Measurements from ENCODE around the gene CFAP61. TPM values are rescaled to one million over a fixed set of nuclear protein-coding genes. Genes with fewer than 3 reads are reported as not detected.
"Not testable (repeated sequence)": the region's sequence is repeated elsewhere in the genome, so short reads cannot be mapped to it uniquely, and the experiment has no call there.

Gene CFAP61
- total RNA-seq, 1 donor from 2014 or later: 0.40 TPM

DNA sequence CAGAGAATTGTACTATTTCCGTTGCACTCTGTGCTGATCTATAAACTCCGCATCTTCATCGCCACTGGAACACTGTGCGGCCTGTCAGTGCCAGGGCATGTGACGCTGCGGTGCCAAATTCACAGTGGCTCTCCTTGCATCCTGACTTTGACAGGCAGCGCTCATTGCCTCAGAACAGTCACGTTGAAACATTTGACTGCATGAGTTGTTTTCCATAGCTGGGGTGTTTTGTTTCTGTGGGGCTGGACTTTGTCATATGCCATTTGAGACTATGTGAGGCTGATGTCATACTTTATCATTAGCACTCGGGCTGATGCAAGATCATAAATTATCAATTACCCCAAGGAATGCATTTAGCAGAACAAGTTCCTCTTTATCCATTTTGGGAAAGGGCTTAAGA lies 32.7 kb downstream of the CFAP61 start:
- ATAC-seq (no peak), DNase-seq (ENCODE audit: low spot score) (no peak)
- intact Hi-C loops (cut with DNase I): no loop called here

- ATAC-seq (no peak), DNase-seq (ENCODE audit: low spot score) (no peak)
- intact Hi-C loops (cut with DNase I): no loop called here
These were observed 33.5 kb downstream of the CFAP61 start for GRCh38 chr20:20085812-20086211.

GRCh38 chr20:20089018-20089417 lies 36.7 kb downstream of the CFAP61 start:
- ATAC-seq (no peak), DNase-seq (ENCODE audit: low spot score) (no peak)
- intact Hi-C loops (cut with DNase I): no loop called here

- no peak for DNase-seq (ENCODE audit: low spot score)
- intact Hi-C loops (cut with DNase I): no loop called here
These were observed 37.6 kb downstream of the CFAP61 start for GRCh38 chr20:20089939-20090338.

DNA sequence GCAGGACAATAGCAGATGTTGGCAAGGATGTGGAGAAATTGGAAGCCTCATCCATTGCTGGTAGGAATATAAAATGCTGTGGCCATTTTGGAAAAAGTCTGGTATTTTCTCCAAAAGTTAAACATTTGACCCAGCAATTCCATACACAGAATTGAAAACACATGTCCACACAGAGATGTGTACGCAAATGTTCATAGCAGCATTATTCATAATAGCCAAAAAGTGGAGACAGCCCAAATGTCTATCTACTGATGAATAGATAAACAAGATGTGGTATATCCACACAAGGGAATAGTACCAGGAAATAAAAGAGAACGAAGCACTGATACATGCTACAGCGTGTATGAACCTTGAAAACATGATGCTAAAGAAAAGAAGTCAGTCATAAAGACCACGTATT lies 40.5 kb downstream of the CFAP61 start:
- no peak for ATAC-seq

More at GRCh38 chr20:20089939-20090338, 37.6 kb downstream of the CFAP61 start:
- no peak for ATAC-seq

GRCh38 chr20:20094410-20094809 lies 42.1 kb downstream of the CFAP61 start:
- no peak for ATAC-seq
- intact Hi-C loops (cut with DNase I): no loop called here

More for the DNA sequence above, 40.5 kb downstream of the CFAP61 start:
- no peak for DNase-seq (ENCODE audit: low spot score)
- intact Hi-C loops (cut with DNase I): no loop called here

DNA sequence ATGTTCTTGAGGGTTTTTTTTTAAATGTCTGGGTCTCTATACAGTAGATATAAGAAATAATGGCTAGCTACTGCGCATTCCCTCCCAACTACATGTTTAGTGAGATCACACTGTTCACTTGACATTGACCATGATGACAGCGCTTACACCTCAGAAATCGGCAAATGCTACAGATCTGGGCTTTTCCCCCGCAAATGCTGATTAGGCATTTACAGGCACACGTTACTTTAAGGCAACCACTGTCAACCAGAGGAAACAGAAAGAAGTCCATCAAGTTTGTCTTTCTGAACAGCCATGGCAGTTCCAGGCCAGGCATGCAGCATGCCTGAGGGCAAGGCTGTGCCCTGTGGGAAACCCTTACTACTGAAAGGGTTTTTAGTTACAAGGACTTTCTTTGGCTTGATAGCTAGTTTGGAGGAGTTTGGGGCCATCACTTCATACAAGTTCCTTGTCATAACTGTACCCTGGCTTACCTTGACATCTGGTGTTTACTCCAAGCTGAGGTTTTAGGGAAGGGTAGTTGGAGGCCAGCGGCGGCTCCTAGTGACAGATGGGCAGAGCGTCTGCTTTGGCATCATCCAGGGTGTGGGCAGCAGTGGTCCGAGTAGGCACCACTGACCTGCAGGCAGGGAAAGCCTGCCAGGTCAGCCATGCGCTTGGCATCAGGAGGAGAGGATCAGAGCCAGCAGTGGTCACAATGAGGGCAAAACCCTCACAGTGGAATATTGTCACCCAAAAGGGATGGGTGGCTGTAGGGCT lies 43.0 kb downstream of the CFAP61 start:
- intact Hi-C loops (cut with DNase I): no loop called here
- ATAC-seq (no peak), DNase-seq (ENCODE audit: low spot score) (no peak)

More at GRCh38 chr20:20094410-20094809, 42.1 kb downstream of the CFAP61 start:
- no peak for DNase-seq (ENCODE audit: low spot score)

DNA sequence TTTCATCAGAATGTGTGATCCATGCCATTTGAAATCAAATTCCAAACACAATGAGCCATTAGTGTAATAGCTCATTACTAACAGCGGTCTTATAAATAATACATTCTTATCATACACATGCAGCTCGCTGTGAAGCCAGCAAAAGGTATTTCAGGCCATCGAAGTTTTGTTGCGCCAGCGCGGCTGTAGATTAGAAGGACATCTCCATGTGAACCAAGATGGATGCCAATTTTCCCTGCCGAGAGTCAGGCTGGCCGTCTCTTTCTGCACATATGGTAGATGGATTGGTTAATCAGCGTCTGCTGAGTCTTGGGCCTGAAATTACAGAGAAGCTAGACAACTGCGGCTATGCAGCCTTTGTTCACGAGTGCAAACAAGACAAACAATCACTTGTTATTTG lies 44.1 kb downstream of the CFAP61 start:
- DNase-seq (ENCODE audit: low spot score): no peak
- no peak for ATAC-seq
- intact Hi-C loops (cut with DNase I): no loop called here

DNA sequence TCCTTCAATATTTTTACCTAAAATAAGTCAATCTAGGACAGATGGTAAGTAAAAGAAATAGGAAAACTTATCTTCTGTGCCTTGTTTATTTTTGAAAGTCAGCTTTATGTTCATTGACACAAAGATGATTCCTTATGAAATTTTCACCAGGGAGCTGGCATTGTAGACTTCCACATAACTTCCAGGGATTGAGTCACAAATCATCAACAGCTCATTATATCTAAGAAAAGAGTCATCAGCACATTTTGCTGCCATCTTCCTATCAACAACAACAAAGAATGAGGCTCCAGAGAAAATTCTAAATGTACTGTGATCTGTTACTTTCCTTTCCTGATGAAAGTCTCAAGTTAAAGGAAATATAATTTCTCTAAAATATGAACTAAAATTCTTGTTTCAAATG lies 48.5 kb downstream of the CFAP61 start:
- ATAC-seq (no peak), DNase-seq (ENCODE audit: low spot score) (no peak)
- intact Hi-C loops (cut with DNase I): no loop called here

DNA sequence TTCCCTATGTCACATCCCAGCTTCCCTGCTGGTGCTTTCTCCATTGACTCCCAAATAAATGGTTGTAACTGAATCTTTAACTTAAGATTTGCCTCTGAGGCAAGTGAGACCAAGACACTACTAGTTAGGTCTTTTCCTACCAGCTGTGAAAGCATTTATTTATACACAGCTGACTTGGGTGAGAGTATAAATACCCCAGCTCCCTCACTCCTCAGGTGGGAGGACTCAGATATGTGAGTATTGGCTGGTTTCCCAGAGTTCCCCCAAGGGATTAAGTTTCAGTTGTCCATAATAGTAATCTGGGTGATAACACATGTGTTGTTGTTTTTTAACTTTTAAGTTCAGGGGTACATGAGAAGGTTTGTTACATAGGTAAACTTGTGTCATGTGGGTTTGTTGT lies 49.8 kb downstream of the CFAP61 start:
- DNase-seq (ENCODE audit: low spot score) (no peak), ATAC-seq (no peak)
- intact Hi-C loops (cut with DNase I): no loop called here

DNA sequence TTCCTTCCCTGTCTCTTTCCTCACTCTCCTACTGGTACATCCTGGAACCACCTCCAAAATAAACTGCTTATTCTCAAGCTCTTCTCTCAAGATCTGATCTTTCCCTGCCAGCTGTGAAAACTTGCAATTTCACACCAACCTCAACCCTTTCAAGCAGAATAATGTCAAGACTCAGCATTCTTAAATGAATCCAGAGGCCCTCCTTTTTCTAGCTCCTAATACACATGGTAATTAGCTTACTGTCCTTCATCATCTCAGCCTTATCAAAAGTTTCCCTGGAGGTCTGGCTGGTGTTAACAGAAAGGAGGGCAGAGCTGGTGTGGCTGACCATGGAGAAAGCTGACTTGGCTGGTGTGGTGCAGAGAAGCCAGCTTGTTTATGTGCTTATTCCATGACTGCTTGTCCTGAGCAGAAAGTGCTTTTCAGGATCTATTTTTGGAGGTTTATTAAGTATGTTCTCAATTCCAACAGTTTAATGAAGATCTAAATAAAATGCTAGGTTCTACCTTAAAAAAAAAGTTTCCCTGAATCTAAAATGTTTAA lies 50.5 kb downstream of the CFAP61 start:
- ATAC-seq (no peak), DNase-seq (ENCODE audit: low spot score) (no peak)
- intact Hi-C loops (cut with DNase I): no loop called here

GRCh38 chr20:20103486-20103885 lies 51.2 kb downstream of the CFAP61 start:
- DNase-seq (ENCODE audit: low spot score) (no peak), ATAC-seq (no peak)
- intact Hi-C loops (cut with DNase I): no loop called here

- DNase-seq (ENCODE audit: low spot score); ATAC-seq; intact Hi-C loops (cut with DNase I): not testable (repeated sequence)
These were observed 70.9 kb downstream of the CFAP61 start for GRCh38 chr20:20123187-20123586.

GRCh38 chr20:20130399-20130798 lies 78.1 kb downstream of the CFAP61 start:
- intact Hi-C loops (cut with DNase I): no loop called here
- no peak for DNase-seq (ENCODE audit: low spot score)
- ATAC-seq: no peak

- ATAC-seq: no peak
- intact Hi-C loops (cut with DNase I): no loop called here
- no peak for DNase-seq (ENCODE audit: low spot score)
These were observed 82.7 kb downstream of the CFAP61 start for GRCh38 chr20:20134941-20135575.

GRCh38 chr20:20136313-20136712 lies 84.0 kb downstream of the CFAP61 start:
- no peak for DNase-seq (ENCODE audit: low spot score)
- intact Hi-C loops (cut with DNase I): no loop called here
- ATAC-seq: no peak

DNA sequence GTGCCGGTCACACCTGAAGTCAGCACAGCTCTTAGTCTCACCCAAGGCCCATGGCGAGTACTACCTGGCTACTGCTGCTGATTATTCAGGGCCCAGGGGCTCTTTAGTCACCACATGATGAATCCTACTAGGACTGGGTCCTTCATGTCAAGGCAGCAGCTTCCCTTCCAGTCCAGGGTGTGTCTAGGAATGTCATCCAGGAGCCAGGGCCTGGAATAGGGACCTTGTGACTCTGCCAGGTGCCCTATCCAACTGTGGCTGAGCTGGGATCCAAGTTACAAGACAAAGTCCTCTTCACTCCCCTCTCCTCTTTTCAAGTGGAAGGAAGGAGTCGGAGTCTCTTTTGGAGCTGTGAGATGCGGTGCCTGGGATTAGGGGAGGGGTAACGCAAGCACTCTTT lies 85.5 kb downstream of the CFAP61 start:
- ATAC-seq: no peak

GRCh38 chr20:20138301-20139064 lies 86.2 kb downstream of the CFAP61 start:
- ATAC-seq: no peak
- intact Hi-C loops (cut with DNase I): no loop called here
- no peak for DNase-seq (ENCODE audit: low spot score)

More for the DNA sequence above, 85.5 kb downstream of the CFAP61 start:
- DNase-seq (ENCODE audit: low spot score): no peak
- intact Hi-C loops (cut with DNase I): no loop called here

DNA sequence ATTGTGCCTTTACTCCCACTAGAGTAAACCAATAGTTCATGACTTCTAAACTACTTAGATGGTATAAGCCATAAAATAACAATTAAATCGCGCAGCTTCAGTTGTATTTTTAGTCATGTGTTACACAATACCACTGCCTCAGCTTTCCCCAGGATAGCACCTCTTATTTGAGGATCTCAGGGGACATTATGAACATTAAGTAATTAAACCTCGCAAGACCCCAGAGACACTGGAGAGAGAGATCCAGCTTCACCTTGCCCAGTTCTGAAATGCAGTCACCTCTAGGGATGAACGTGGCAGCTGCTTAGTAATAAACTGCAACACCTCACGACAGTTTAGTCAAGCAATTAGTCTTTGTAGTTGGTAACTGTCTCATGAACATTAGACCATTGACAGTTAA lies 87.1 kb downstream of the CFAP61 start:
- intact Hi-C loops (cut with DNase I): no loop called here
- DNase-seq (ENCODE audit: low spot score): no peak
- no peak for ATAC-seq

DNA sequence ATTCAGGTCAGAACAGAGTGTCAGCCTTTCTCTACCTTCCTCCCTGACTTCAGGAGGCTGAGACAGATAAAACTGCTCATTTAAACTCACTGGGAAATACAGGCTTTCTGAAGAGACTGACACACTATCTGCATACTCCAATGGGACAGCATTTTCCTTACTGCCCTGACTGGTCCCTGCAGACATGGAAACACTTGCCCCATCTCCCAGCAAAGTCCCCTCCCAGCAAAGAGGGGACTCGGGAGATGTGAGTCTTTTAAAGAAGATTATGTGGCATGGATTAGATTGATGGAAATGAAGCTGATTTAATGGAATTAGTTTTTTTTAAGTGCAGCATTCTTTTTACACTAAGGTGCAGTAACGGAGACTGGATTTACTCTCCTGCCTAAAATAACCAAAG lies 90.8 kb downstream of the CFAP61 start:
- ATAC-seq (no peak), DNase-seq (ENCODE audit: low spot score) (no peak)
- intact Hi-C loops (cut with DNase I): no loop called here
